Retinal pigment epithelial cell (primary cell): ENCODE results near the gene KCNG1.

ENCODE experiments used
- DNase-seq: peaks from one replicate; pipeline ENCODE4 v3.0.0-alpha.2; 2010; ENCODE audit warnings: low read depth
- H3K4me3 ChIP-seq: 2 replicates; pipeline ENCODE4 v1.5.1; 2011; ENCODE audit warnings: mild to moderate bottlenecking, low read length, control low read depth, moderate library complexity
- CTCF ChIP-seq: conservative IDR thresholded peaks from 2 replicates; pipeline ENCODE4 v1.5.1; 2011; ENCODE audit warnings: low read depth, low read length, control low read depth, inconsistent platforms

The KCNG1 gene

GRCh38 chr20:50957798-50958614, 64.9 kb downstream of the KCNG1 start, which contains the start of gene DPM1:
Gene DPM1 (minus strand): TSS chr20:50958532. CDS start chr20:50958523, 9 bp downstream.
- DNase-seq = peak; percentile 57
- H3K4me3 ChIP-seq = peak within 1 kb of the TSS; percentile 99
- no peak for TF ChIP-seq CTCF

- no peak for TF ChIP-seq CTCF
- H3K4me3 ChIP-seq = peak overlapping the region; percentile 99
- DNase-seq = no peak
Observed at GRCh38 chr20:50957276-50957675, 65.6 kb downstream of the KCNG1 start.

GRCh38 chr20:50953821-50954220, 69.1 kb downstream of the KCNG1 start:
- no peak for TF ChIP-seq CTCF
- H3K4me3 ChIP-seq = no peak overlapping the region
- DNase-seq = no peak
